Mesothelial cell of epicardium (in vitro differentiated cells): Measurements from ENCODE around the gene VEGFC. TPM values are rescaled to one million over a fixed set of nuclear protein-coding genes. Genes with fewer than 3 reads are reported as not detected.

ENCODE experiments used
- DNase-seq, 2 experiments: peaks; one replicate each; pipeline ENCODE4 v3.0.0; 2021; ENCODE audit warnings: low spot score in 2 of 2; ENCODE audit not compliant: unreplicated experiment in 2 of 2
- H3K27ac Mint-ChIP-seq: 2 replicates; pipeline ENCODE4 v1.8.0; 2021; ENCODE audit warnings: mixed read lengths
- H3K27me3 Mint-ChIP-seq: 2 replicates; pipeline ENCODE4 v1.8.0; 2021; ENCODE audit warnings: low read depth, mixed read lengths
- H3K36me3 Mint-ChIP-seq: 2 replicates; pipeline ENCODE4 v1.8.0; 2021; ENCODE audit warnings: mixed read lengths
- H3K4me1 Mint-ChIP-seq: 2 replicates; pipeline ENCODE4 v1.8.0; 2021; ENCODE audit warnings: mixed read lengths
- H3K4me3 Mint-ChIP-seq: 2 replicates; pipeline ENCODE4 v1.8.0; 2021; ENCODE audit warnings: mild to moderate bottlenecking, moderate library complexity, mixed read lengths
- H3K9me3 Mint-ChIP-seq: 2 replicates; pipeline ENCODE4 v1.8.0; 2021; ENCODE audit warnings: mixed read lengths
- total RNA-seq: library from RNA; stranded (reverse); gene quantifications from 3 replicates; pipeline ENCODE4 v1.2.1, GENCODE V29; 2021
- TF ChIP-seq, protein P1 (sequence below): fragments of 200-600 bp; sonication (generic); IDR thresholded peaks from one replicate; pipeline ENCODE4 v1.5.0; 2021; ENCODE audit warnings: antibody characterized with exemption; ENCODE audit not compliant: unreplicated experiment

The VEGFC gene
- total RNA-seq, 1 donor from 2014 or later = 2.4 TPM

DNA sequence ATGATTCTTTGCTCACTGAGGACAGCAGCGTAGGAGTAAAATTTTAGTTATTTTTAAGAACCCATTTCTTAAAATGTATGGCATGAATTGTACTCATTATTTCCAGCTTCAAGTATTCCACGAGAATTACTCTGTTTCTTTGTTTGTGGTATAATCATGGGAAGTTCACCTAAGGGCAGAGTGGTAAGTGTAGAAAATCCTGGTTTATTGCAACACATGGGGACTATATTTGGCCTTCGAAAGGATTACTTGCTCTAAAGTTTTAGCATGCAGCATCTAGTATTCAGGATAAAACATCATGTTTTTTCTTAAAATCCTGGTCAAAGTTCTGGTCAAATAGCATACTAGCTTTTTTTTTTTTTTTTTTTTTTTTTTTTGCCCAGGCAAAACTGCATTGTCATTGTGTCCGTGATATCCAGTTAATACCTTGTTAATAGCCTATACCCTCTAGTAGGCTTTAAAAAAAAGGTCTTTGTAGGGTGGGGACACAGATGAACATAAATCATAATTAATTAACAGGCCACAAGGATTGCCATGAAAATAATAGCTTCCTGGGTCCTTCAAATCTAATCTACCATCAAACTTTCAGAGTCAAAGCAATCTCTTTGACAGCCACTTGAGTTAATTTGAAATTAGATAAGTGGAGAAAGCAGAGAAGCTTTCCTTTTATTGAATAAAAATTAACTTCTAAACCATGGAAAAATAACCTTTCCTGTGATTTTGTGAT, 44.6 kb upstream of the VEGFC start:
- H3K36me3 Mint-ChIP-seq = no peaks in the 10 kb centered on the region
- H3K4me3 Mint-ChIP-seq = no peak overlapping the region
- H3K27ac Mint-ChIP-seq = no peak overlapping the region
- DNase-seq = no peak
- no peaks in the 10 kb centered on the region for H3K9me3 Mint-ChIP-seq
- H3K4me1 Mint-ChIP-seq = peaks cover 21% of the 10 kb centered on the region
- TF ChIP-seq, protein P1, sequence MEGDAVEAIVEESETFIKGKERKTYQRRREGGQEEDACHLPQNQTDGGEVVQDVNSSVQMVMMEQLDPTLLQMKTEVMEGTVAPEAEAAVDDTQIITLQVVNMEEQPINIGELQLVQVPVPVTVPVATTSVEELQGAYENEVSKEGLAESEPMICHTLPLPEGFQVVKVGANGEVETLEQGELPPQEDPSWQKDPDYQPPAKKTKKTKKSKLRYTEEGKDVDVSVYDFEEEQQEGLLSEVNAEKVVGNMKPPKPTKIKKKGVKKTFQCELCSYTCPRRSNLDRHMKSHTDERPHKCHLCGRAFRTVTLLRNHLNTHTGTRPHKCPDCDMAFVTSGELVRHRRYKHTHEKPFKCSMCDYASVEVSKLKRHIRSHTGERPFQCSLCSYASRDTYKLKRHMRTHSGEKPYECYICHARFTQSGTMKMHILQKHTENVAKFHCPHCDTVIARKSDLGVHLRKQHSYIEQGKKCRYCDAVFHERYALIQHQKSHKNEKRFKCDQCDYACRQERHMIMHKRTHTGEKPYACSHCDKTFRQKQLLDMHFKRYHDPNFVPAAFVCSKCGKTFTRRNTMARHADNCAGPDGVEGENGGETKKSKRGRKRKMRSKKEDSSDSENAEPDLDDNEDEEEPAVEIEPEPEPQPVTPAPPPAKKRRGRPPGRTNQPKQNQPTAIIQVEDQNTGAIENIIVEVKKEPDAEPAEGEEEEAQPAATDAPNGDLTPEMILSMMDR = no peak
- no peaks in the 10 kb centered on the region for H3K27me3 Mint-ChIP-seq

GRCh38 chr4:176834531-176834930, 41.8 kb upstream of the VEGFC start:
- peaks cover 11% of the 10 kb centered on the region for H3K4me1 Mint-ChIP-seq
- H3K27ac Mint-ChIP-seq = no peak overlapping the region
- no peak overlapping the region for H3K4me3 Mint-ChIP-seq
- H3K36me3 Mint-ChIP-seq = no peaks in the 10 kb centered on the region
- no peaks in the 10 kb centered on the region for H3K9me3 Mint-ChIP-seq
- TF ChIP-seq, protein P1 = no peak
- H3K27me3 Mint-ChIP-seq = no peaks in the 10 kb centered on the region
- no peak for DNase-seq

GRCh38 chr4:176833400-176834175, 40.9 kb upstream of the VEGFC start:
- Mint-ChIP-seq H3K27ac (no peak overlapping the region), H3K4me1 (peaks cover 9% of the 10 kb centered on the region), H3K9me3 (peaks cover 4% of the 10 kb centered on the region), H3K27me3 (no peaks in the 10 kb centered on the region), H3K4me3 (no peak overlapping the region), H3K36me3 (no peaks in the 10 kb centered on the region)
- no peak for DNase-seq
- TF ChIP-seq, protein P1 = no peak

DNA sequence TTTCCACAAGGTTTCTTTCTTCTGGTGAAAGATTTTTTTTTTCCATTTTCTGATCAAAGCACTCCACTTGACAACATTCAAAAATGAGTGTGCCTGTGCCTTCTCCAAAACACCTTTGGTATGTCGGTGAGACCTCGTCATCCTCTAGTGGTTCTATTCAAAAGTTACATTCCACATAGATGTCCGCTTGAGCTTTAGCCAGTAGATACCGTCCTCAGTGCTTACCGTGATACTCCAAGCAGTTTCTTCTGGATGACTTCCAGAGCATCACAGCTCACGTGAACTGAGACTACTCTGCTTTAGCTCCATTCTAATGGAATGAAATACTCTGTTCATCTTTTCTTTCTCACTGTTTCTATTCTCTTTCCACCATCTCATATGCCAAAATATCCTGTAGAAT, 38.2 kb upstream of the VEGFC start:
- DNase-seq = no peak
- no peak overlapping the region for H3K4me3 Mint-ChIP-seq
- peaks cover 12% of the 10 kb centered on the region for H3K9me3 Mint-ChIP-seq
- TF ChIP-seq, protein P1 = no peak
- no peaks in the 10 kb centered on the region for H3K27me3 Mint-ChIP-seq
- no peak overlapping the region for H3K27ac Mint-ChIP-seq
- H3K4me1 Mint-ChIP-seq = peaks cover 9% of the 10 kb centered on the region
- peaks cover 2% of the 10 kb centered on the region for H3K36me3 Mint-ChIP-seq

DNA sequence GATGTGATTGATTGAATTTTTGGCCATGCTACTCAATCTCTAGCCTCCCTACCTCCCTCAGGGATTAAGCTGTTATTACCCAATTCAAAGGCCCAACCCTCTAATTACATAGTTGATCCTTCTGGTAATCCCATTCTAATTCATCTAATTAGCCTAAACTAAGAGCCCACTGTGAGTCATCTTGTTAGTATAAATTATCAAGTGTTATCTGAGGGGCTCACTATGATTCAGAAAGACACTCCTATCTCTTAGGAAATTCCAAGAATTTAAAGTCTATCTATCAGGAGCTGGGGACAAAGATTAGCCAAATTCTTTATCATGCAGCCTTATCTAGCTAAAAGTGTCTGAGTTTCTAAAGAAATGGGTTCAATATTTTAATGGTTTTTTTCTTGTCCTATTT, 32.9 kb upstream of the VEGFC start:
- DNase-seq = no peak
- TF ChIP-seq, protein P1 = no peak
- no peak overlapping the region for H3K27ac Mint-ChIP-seq
- H3K4me1 Mint-ChIP-seq = no peaks in the 10 kb centered on the region
- no peaks in the 10 kb centered on the region for H3K27me3 Mint-ChIP-seq
- H3K9me3 Mint-ChIP-seq = peaks cover 12% of the 10 kb centered on the region
- no peak overlapping the region for H3K4me3 Mint-ChIP-seq
- H3K36me3 Mint-ChIP-seq = peaks cover 2% of the 10 kb centered on the region
